ENCODE data around the gene INPP5D. TPM values are rescaled to one million over a fixed set of nuclear protein-coding genes. Genes with fewer than 3 reads are reported as not detected.

INPP5D gene
- total and polyA plus RNA-seq, 3 experiments from 2014 or later, result 49.3 to 146 (median 51.0) TPM

DNA sequence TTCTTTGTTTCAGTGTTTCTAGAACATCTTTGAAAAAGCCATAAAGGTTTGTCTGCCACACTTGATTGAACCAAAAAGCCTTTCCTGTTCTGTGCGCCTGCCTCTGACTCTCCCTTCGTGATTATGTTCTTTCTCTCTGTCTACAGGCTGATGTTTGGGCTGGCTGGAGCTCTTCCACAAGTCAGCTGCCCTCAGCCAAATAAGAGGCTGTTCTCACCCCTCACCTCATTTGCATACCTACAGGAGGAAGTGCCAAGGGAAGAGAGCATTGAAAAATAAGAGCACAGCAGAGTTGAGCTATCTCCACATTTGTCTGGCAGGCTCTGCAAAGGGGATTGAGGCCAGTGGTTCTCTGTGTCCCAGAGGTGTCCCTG, 15.8 kb downstream of the INPP5D start:
- Mint-ChIP-seq H3K27ac (no peak overlapping the region), H3K9me3 (peaks cover 0 to 4% (median 0%) of the 10 kb centered on the region in 5 donors), H3K27me3 (no peaks in the 10 kb centered on the region), H3K36me3 (peaks cover 16 to 39% (median 19%) of the 10 kb centered on the region in 3 donors), H3K4me3 (no peak overlapping the region), H3K4me1 (peaks cover 35 to 51% (median 45%) of the 10 kb centered on the region in 3 donors)
- no peaks in the 10 kb centered on the region for H3K9me3 ChIP-seq (ENCODE audit: low read length)
- no peaks in the 10 kb centered on the region for H3K27me3 ChIP-seq (ENCODE audit: insufficient read depth, low read length, poor library complexity, severe bottlenecking)
- H3K27ac ChIP-seq (ENCODE audit: low read depth, low read length), result peak overlapping the region; percentile 38
- H3K4me1 ChIP-seq (ENCODE audit: insufficient read depth, low read length), result peaks cover 84% of the 10 kb centered on the region
- ChIA-PET CTCF (interaction anchor here (0.7 to 5.8 kb wide), 7 partner anchors 12 to 177 kb away, joined by 3 to 52 read pairs (median 5); partner anchors contain the start of genes ATG16L1 and INPP5D), POLR2A (interaction anchor here (0.8 to 2.5 kb wide), 5 partner anchors 9 to 192 kb away, joined by 3 to 23 read pairs (median 4); partner anchors contain the start of gene INPP5D)
- peak overlapping the region; percentile 60 for H3K4me3 ChIP-seq (ENCODE audit: low read length)
- H3K36me3 ChIP-seq (ENCODE audit: insufficient read depth, low read length), result peaks cover 11% of the 10 kb centered on the region
- DNase-seq, result peak in 3 of 5 donors; percentile 49 to 68 (median 66)

- CTCF ChIA-PET, result interaction anchor here (1.1 to 5.8 kb wide), 5 partner anchors 13 to 175 kb away, joined by 3 to 52 read pairs (median 9); partner anchors contain the start of genes ATG16L1 and INPP5D
- POLR2A ChIA-PET, result interaction anchor here (0.7 to 2.5 kb wide), 5 partner anchors 8 to 64 kb away, joined by 3 to 23 read pairs (median 8); partner anchors contain the start of gene INPP5D
- peaks cover 43 to 51% (median 46%) of the 10 kb centered on the region in 3 donors for H3K4me1 Mint-ChIP-seq
- H3K27ac Mint-ChIP-seq, result peak overlapping the region in 2 of 8 donors; percentile 63 to 92
- peaks cover 0 to 2% (median 0%) of the 10 kb centered on the region in 5 donors for H3K9me3 Mint-ChIP-seq
- peak in 2 of 5 donors; percentile 34 to 69 for DNase-seq
- no peak overlapping the region for H3K4me3 Mint-ChIP-seq
- no peaks in the 10 kb centered on the region for H3K9me3 ChIP-seq (ENCODE audit: low read length)
- H3K36me3 Mint-ChIP-seq, result peaks cover 14 to 41% (median 15%) of the 10 kb centered on the region in 3 donors
- peaks cover 92% of the 10 kb centered on the region for H3K4me1 ChIP-seq (ENCODE audit: insufficient read depth, low read length)
- H3K27me3 Mint-ChIP-seq, result no peaks in the 10 kb centered on the region
- peak overlapping the region; percentile 60 for H3K4me3 ChIP-seq (ENCODE audit: low read length)
- peaks cover 9% of the 10 kb centered on the region for H3K36me3 ChIP-seq (ENCODE audit: insufficient read depth, low read length)
- no peaks in the 10 kb centered on the region for H3K27me3 ChIP-seq (ENCODE audit: insufficient read depth, low read length, poor library complexity, severe bottlenecking)
- H3K27ac ChIP-seq (ENCODE audit: low read depth, low read length), result no peak overlapping the region
These were observed 16.6 kb downstream of the INPP5D start for GRCh38 chr2:233076749-233077148.

DNA sequence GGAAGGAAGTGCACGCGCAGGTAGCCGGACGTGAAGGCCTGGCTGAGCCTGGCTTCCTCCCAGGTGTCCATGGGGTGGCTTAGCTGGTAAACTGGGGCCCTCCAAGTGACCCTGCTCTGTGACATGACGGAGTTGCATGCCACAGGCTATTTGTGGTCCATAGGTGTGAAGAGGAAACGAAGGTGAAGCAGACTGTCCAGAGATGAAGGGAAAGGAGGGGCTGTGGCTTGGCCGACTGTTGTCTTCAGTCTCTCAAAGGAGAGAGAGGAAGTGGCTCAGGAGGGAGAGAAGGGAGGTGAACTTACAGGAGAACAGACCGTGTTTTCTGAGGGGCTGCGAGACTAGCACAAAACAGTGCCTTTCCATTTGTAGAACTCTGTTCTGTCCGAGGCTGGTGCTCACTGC, 19.3 kb downstream of the INPP5D start:
- H3K27me3 ChIP-seq (ENCODE audit: insufficient read depth, low read length, poor library complexity, severe bottlenecking), result no peaks in the 10 kb centered on the region
- H3K9me3 ChIP-seq (ENCODE audit: low read length), result no peaks in the 10 kb centered on the region
- POLR2A ChIA-PET, result interaction anchor here (2.0 kb wide), 1 partner anchor 18 kb away, joined by 6 read pairs; the partner anchor contains the start of gene INPP5D
- H3K4me3 Mint-ChIP-seq, result peak overlapping the region; percentile 80 to 87 (median 84)
- H3K27ac ChIP-seq (ENCODE audit: low read depth, low read length), result peak overlapping the region; percentile 42
- peak overlapping the region; percentile 93 to 99 (median 96) for H3K27ac Mint-ChIP-seq
- H3K4me1 Mint-ChIP-seq, result peaks cover 66 to 70% (median 70%) of the 10 kb centered on the region in 3 donors
- H3K36me3 Mint-ChIP-seq, result peaks cover 4 to 47% (median 23%) of the 10 kb centered on the region in 3 donors
- peaks cover 99% of the 10 kb centered on the region for H3K4me1 ChIP-seq (ENCODE audit: insufficient read depth, low read length)
- H3K27me3 Mint-ChIP-seq, result no peaks in the 10 kb centered on the region
- CTCF ChIA-PET, result interaction anchor here (2.1 to 5.8 kb wide), 2 partner anchors 19 to 26 kb away, joined by 14 to 52 read pairs; partner anchors contain the start of gene INPP5D
- peak overlapping the region; percentile 49 for H3K4me3 ChIP-seq (ENCODE audit: low read length)
- peak in 4 of 5 donors; percentile 32 to 66 (median 50) for DNase-seq
- H3K36me3 ChIP-seq (ENCODE audit: insufficient read depth, low read length), result no peaks in the 10 kb centered on the region
- no peaks in the 10 kb centered on the region for H3K9me3 Mint-ChIP-seq

GRCh38 chr2:233079953-233080835, 20.1 kb downstream of the INPP5D start:
- peak overlapping the region; percentile 93 to 99 (median 98) for H3K27ac Mint-ChIP-seq
- H3K36me3 ChIP-seq (ENCODE audit: insufficient read depth, low read length), result no peaks in the 10 kb centered on the region
- ChIA-PET CTCF (interaction anchor here (0.9 to 5.8 kb wide), 4 partner anchors 9 to 19 kb away, joined by 3 to 52 read pairs (median 4); partner anchors contain the start of gene INPP5D), POLR2A (interaction anchor here (1.7 to 4.6 kb wide), 3 partner anchors 19 to 20 kb away, joined by 6 to 43 read pairs (median 6); partner anchors contain the start of gene INPP5D)
- H3K4me1 ChIP-seq (ENCODE audit: insufficient read depth, low read length), result peaks cover 99% of the 10 kb centered on the region
- DNase-seq, result no peak
- H3K4me1 Mint-ChIP-seq, result peaks cover 73 to 77% (median 77%) of the 10 kb centered on the region in 3 donors
- H3K4me3 ChIP-seq (ENCODE audit: low read length), result peak overlapping the region; percentile 28
- H3K27me3 Mint-ChIP-seq, result no peaks in the 10 kb centered on the region
- H3K9me3 ChIP-seq (ENCODE audit: low read length), result no peaks in the 10 kb centered on the region
- no peaks in the 10 kb centered on the region for H3K9me3 Mint-ChIP-seq
- H3K36me3 Mint-ChIP-seq, result peaks cover 4 to 50% (median 23%) of the 10 kb centered on the region in 3 donors
- H3K27me3 ChIP-seq (ENCODE audit: insufficient read depth, low read length, poor library complexity, severe bottlenecking), result no peaks in the 10 kb centered on the region
- H3K27ac ChIP-seq (ENCODE audit: low read depth, low read length), result no peak overlapping the region
- H3K4me3 Mint-ChIP-seq, result peak overlapping the region; percentile 7 to 91 (median 84)

GRCh38 chr2:233080836-233081229, 20.7 kb downstream of the INPP5D start:
- ChIA-PET CTCF (interaction anchor here (0.9 to 5.8 kb wide), 4 partner anchors 9 to 20 kb away, joined by 3 to 52 read pairs (median 4); partner anchors contain the start of gene INPP5D), POLR2A (interaction anchor here (1.7 to 4.6 kb wide), 2 partner anchors 19 to 20 kb away, joined by 6 to 43 read pairs; partner anchors contain the start of gene INPP5D)
- no peak for DNase-seq
- peaks cover 99% of the 10 kb centered on the region for H3K4me1 ChIP-seq (ENCODE audit: insufficient read depth, low read length)
- no peaks in the 10 kb centered on the region for H3K27me3 Mint-ChIP-seq
- H3K36me3 Mint-ChIP-seq, result peaks cover 4 to 54% (median 23%) of the 10 kb centered on the region in 3 donors
- H3K4me3 Mint-ChIP-seq, result peak overlapping the region; percentile 73 to 91 (median 84)
- no peaks in the 10 kb centered on the region for H3K27me3 ChIP-seq (ENCODE audit: insufficient read depth, low read length, poor library complexity, severe bottlenecking)
- H3K27ac ChIP-seq (ENCODE audit: low read depth, low read length), result peak overlapping the region; percentile 26
- no peaks in the 10 kb centered on the region for H3K36me3 ChIP-seq (ENCODE audit: insufficient read depth, low read length)
- peaks cover 79 to 83% (median 83%) of the 10 kb centered on the region in 3 donors for H3K4me1 Mint-ChIP-seq
- no peaks in the 10 kb centered on the region for H3K9me3 ChIP-seq (ENCODE audit: low read length)
- H3K4me3 ChIP-seq (ENCODE audit: low read length), result peak overlapping the region; percentile 28
- H3K9me3 Mint-ChIP-seq, result no peaks in the 10 kb centered on the region
- H3K27ac Mint-ChIP-seq, result peak overlapping the region; percentile 95 to 99 (median 98)

DNA sequence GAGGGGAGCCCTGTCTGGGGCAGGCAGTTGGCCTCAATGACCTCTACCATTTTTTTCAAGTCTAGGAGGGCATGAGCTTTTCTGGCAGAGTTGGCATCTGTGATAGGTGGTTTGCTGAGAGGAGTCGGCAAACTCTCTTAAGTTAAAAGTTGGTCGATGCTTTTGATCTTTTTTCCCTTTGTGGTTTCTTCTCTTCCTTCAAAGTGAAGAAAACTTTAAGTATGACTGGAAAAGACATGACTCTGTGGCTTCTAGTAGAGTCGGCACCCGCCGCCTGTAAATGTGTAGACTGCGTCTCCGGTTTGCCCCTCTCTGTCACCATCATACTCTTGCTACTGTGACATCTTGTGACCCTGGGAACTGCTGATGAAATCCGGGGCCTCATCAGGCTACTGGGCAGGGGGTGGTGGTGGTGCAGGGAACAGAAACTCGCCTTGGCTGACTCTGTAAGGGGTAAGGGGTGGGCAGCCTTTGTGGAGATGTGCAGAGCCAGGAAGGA, 21.1 kb downstream of the INPP5D start:
- H3K36me3 Mint-ChIP-seq, result peaks cover 4 to 55% (median 23%) of the 10 kb centered on the region in 3 donors
- H3K27me3 Mint-ChIP-seq, result no peaks in the 10 kb centered on the region
- DNase-seq, result peak in 3 of 5 donors; percentile 31 to 61 (median 59)
- ChIA-PET POLR2A (interaction anchor here (1.7 to 4.6 kb wide), 2 partner anchors 19 to 21 kb away, joined by 6 to 43 read pairs; partner anchors contain the start of gene INPP5D), CTCF (interaction anchor here (0.9 to 3.9 kb wide), 4 partner anchors 8 to 27 kb away, joined by 3 to 27 read pairs (median 6); partner anchors contain the start of gene INPP5D)
- peak overlapping the region; percentile 95 to 99 (median 98) for H3K27ac Mint-ChIP-seq
- peaks cover 98% of the 10 kb centered on the region for H3K4me1 ChIP-seq (ENCODE audit: insufficient read depth, low read length)
- peak overlapping the region; percentile 26 for H3K27ac ChIP-seq (ENCODE audit: low read depth, low read length)
- no peaks in the 10 kb centered on the region for H3K27me3 ChIP-seq (ENCODE audit: insufficient read depth, low read length, poor library complexity, severe bottlenecking)
- peaks cover 84 to 88% (median 88%) of the 10 kb centered on the region in 3 donors for H3K4me1 Mint-ChIP-seq
- peak overlapping the region; percentile 28 for H3K4me3 ChIP-seq (ENCODE audit: low read length)
- H3K9me3 ChIP-seq (ENCODE audit: low read length), result no peaks in the 10 kb centered on the region
- peak overlapping the region; percentile 73 to 91 (median 84) for H3K4me3 Mint-ChIP-seq
- no peaks in the 10 kb centered on the region for H3K9me3 Mint-ChIP-seq
- no peaks in the 10 kb centered on the region for H3K36me3 ChIP-seq (ENCODE audit: insufficient read depth, low read length)

DNA sequence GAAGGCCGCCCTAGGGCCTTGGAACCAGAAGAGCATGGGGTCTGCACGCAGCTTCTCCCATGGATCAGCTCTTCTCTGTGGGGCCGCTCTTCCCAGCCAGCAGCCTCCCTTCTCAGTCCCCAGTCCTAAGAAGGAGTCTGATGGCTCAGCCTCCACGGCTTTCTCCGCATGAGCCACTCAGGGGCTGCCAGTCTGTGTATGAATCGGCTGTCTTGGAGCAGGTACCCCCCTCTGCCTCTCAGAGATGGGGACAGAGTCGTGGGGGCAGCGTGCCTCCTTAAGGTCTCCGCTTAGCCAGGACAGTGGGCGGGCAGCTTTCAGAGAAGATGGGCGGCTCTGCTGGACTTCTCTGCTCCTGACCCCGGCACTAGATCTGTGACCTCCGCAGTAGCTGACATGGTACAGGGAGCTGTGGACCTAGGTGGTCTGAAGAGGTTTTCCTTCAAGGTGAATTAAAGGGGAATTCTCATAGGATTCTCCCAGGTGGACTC, 21.6 kb downstream of the INPP5D start:
- ChIA-PET POLR2A (interaction anchor here (1.3 to 4.6 kb wide), 3 partner anchors 11 to 21 kb away, joined by 5 to 43 read pairs (median 6); partner anchors contain the start of gene INPP5D), CTCF (interaction anchor here (1.6 to 3.9 kb wide), 2 partner anchors 21 to 28 kb away, joined by 9 to 27 read pairs; partner anchors contain the start of gene INPP5D)
- Mint-ChIP-seq H3K9me3 (no peaks in the 10 kb centered on the region), H3K27ac (peak overlapping the region; percentile 95 to 99 (median 98)), H3K27me3 (no peaks in the 10 kb centered on the region), H3K4me1 (peaks cover 89 to 93% (median 93%) of the 10 kb centered on the region in 3 donors), H3K36me3 (peaks cover 4 to 57% (median 24%) of the 10 kb centered on the region in 3 donors), H3K4me3 (peak overlapping the region; percentile 73 to 91 (median 84))
- H3K36me3 ChIP-seq (ENCODE audit: insufficient read depth, low read length), result no peaks in the 10 kb centered on the region
- H3K9me3 ChIP-seq (ENCODE audit: low read length), result no peaks in the 10 kb centered on the region
- H3K4me3 ChIP-seq (ENCODE audit: low read length), result peak overlapping the region; percentile 0
- peak overlapping the region; percentile 26 for H3K27ac ChIP-seq (ENCODE audit: low read depth, low read length)
- no peak for DNase-seq
- H3K4me1 ChIP-seq (ENCODE audit: insufficient read depth, low read length), result peaks cover 98% of the 10 kb centered on the region
- no peaks in the 10 kb centered on the region for H3K27me3 ChIP-seq (ENCODE audit: insufficient read depth, low read length, poor library complexity, severe bottlenecking)
